GM12801 (cell line): ENCODE data around the gene BCL2.

ENCODE experiments used
- CTCF ChIP-seq: IDR thresholded peaks from one replicate; pipeline ENCODE4 v1.5.1; 2011; ENCODE audit warnings: control low read depth; ENCODE audit not compliant: insufficient read length; ENCODE audit errors: extremely low read depth

The BCL2 gene

GRCh38 chr18:63083555-63083954 lies 236.0 kb downstream of the BCL2 start:
- no peak for TF ChIP-seq CTCF

- TF ChIP-seq CTCF = no peak
Measured at GRCh38 chr18:63083020-63083531, 236.5 kb downstream of the BCL2 start.

- TF ChIP-seq CTCF = no peak
Measured at GRCh38 chr18:63082366-63083019, 237.1 kb downstream of the BCL2 start.

- no peak for TF ChIP-seq CTCF
Measured at GRCh38 chr18:63079114-63079513, 240.5 kb downstream of the BCL2 start.

GRCh38 chr18:63078471-63078870 lies 241.1 kb downstream of the BCL2 start:
- TF ChIP-seq CTCF = no peak

GRCh38 chr18:63074981-63075404 lies 244.6 kb downstream of the BCL2 start:
- no peak for TF ChIP-seq CTCF

GRCh38 chr18:63073481-63073880 lies 246.1 kb downstream of the BCL2 start:
- no peak for TF ChIP-seq CTCF
